Stimulated activated naive CD8-positive, alpha-beta T cell treated with anti-CD3 and anti-CD28 coated beads, Interleukin-15, amount 100 ng/mL, for 72 hours (primary cell): Measurements from ENCODE around the gene SLIT3.
"Not testable (repeated sequence)": the region's sequence is repeated elsewhere in the genome, so short reads cannot be mapped to it uniquely, and the experiment has no call there.

Experiments used
- ATAC-seq: fragments of 150-1000 bp; cut with Tn5 transposase; 2 replicates; pipeline ENCODE4 v1.10.0; 2021; ENCODE audit warnings: mild to moderate bottlenecking, moderate library complexity
- DNase-seq, 2 donors: peaks; one replicate each; pipeline ENCODE4 v3.0.0; 2021 to 2022
- H3K27ac Mint-ChIP-seq, 2 donors: one replicate each; pipeline ENCODE4 v1.8.0; 2022; ENCODE audit warnings: mild to moderate bottlenecking in 2 of 2, mixed read lengths in 2 of 2, moderate library complexity in 2 of 2
- H3K27me3 Mint-ChIP-seq: one replicate; pipeline ENCODE4 v1.8.0; 2022; ENCODE audit warnings: mixed read lengths
- H3K4me1 Mint-ChIP-seq: one replicate; pipeline ENCODE4 v1.8.0; 2022; ENCODE audit warnings: mild to moderate bottlenecking, mixed read lengths
- H3K4me3 Mint-ChIP-seq, 2 donors: one replicate each; pipeline ENCODE4 v1.8.0; 2022; ENCODE audit warnings: mild to moderate bottlenecking in 2 of 2, mixed read lengths in 2 of 2, moderate library complexity in 1 of 2
- H3K9me3 Mint-ChIP-seq, 2 donors: one replicate each; pipeline ENCODE4 v1.8.0; 2022; ENCODE audit warnings: mixed read lengths in 2 of 2

SLIT3 gene

DNA sequence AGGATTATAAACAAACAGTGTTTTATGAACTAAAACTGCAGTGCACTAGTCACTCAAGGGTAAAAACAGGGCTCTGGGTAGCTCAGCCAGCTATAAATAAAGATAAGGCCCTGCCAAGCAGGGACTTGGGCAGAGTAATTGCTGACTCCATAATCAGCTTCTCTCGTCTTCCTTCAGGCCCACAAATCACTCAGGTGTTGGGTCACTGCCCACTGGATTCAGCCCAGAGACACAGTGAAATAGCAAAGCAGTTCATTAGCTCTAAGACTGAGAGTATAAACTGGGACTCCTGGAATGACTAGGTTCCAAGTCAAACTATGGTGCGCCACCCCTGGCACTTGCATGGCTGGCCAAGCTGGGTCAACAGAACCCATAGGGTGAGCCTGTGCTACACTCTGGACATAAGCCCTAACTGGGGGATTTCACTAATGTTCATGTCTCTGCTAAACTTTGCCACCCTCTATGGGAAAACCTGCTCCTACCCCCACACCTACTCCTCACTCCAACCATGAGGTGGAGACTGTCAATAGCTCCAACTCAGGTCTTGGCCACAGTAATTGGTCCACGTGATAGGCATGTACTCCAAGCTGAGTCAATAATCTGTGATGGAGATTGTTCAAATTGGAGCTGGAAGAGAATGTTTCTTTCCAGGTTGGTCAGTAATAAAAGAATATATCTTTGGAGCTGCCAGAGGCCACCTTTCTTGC lies 158.5 kb downstream of the SLIT3 start:
- ATAC-seq, result no peak
- Mint-ChIP-seq H3K4me3 (no peak overlapping the region), H3K27me3 (no peaks in the 10 kb centered on the region)

DNA sequence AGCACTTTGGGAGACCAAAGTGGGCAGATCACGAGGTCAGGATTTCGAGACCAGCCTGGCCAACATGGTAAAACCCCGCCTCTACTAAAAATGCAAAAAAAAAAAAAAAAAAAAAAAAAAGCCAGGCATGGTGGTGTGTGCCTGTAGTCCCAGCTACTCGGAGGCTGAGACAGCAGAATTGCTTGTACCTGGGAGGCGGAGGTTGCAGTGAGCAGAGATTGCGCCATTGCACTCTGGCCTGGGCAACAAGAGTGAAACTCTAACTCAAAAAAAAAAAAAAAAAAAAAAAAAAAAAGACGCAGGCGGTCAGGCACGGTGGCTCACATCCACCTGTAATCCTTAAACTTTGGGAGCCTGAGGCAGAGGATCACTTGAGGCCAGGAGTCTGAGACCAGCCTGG lies 160.7 kb downstream of the SLIT3 start:
- not testable (repeated sequence) for ATAC-seq, H3K27me3 Mint-ChIP-seq, H3K9me3 Mint-ChIP-seq, DNase-seq, H3K27ac Mint-ChIP-seq, H3K4me3 Mint-ChIP-seq, H3K4me1 Mint-ChIP-seq

More for the DNA sequence above, 158.5 kb downstream of the SLIT3 start:
- Mint-ChIP-seq H3K4me1 (no peaks in the 10 kb centered on the region), H3K27ac (no peak overlapping the region), H3K9me3 (peaks cover 0 to 6% of the 10 kb centered on the region in 2 donors)
- no peak for DNase-seq

GRCh38 chr5:169139480-169140050 lies 161.4 kb downstream of the SLIT3 start:
- H3K27ac Mint-ChIP-seq, result no peak overlapping the region
- ATAC-seq, result no peak
- no peak overlapping the region for H3K4me3 Mint-ChIP-seq
- H3K9me3 Mint-ChIP-seq, result peaks cover 0 to 6% of the 10 kb centered on the region in 2 donors
- no peak for DNase-seq
- H3K4me1 Mint-ChIP-seq, result no peaks in the 10 kb centered on the region
- H3K27me3 Mint-ChIP-seq, result no peaks in the 10 kb centered on the region

DNA sequence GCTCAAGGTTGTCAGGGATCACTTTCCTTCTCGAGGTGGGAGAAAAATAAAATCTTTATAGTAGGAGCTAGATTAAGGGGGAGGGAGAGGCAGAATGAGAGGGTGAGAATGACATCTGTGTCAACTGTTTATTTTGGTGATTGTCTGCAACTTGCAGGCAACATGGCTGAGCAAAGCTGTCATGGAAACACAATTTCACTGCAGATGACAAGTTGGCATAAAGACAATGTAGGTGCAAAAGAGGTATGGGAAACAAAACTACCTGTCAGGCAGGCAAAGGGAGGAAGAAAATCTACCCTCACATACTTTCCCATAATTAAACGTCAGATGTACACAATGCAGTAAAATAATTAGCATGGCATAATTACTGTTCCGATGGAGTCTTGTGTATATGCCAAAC lies 167.4 kb downstream of the SLIT3 start:
- Mint-ChIP-seq H3K27ac (no peak overlapping the region), H3K4me3 (no peak overlapping the region), H3K9me3 (peaks cover 0 to 5% of the 10 kb centered on the region in 2 donors), H3K4me1 (no peaks in the 10 kb centered on the region), H3K27me3 (no peaks in the 10 kb centered on the region)
- ATAC-seq (no peak), DNase-seq (no peak)

- ATAC-seq (no peak), DNase-seq (no peak)
- Mint-ChIP-seq H3K27ac (no peak overlapping the region), H3K4me3 (no peak overlapping the region), H3K4me1 (no peaks in the 10 kb centered on the region), H3K9me3 (peaks cover 0 to 5% of the 10 kb centered on the region in 2 donors), H3K27me3 (no peaks in the 10 kb centered on the region)
Observed at GRCh38 chr5:169132302-169132660, 168.7 kb downstream of the SLIT3 start.

DNA sequence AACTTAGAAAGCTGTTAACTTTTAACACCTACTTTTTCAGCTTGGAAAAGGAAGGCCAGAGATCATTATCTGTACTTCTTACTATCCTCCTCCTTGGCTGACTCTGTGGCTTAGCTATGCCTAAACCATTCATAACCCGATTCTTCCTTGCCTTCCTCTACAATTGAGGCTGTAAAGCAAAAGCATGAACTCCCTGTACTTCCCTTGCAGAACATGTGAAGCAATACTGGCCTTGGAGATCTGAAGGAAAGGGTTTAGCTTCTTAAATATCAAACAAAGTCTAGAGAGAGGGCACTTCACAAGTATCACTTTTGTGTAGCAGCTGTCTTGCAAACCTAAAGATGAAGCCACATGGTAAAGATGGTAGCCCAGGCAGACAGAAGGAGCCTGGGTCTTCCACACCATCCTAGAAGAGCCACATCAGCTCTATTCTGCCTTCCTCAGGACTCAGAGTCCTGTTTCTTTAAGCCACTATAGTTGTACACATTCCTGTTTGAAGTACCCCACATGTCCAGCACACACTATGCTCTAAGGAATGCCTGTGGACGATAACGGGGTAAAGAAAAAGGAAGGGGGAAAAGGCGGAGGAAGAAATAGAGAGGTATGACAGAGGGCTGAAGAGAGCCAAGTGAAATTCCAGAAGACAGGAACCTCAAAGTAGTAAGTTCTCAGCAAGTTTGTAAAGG lies 169.2 kb downstream of the SLIT3 start:
- Mint-ChIP-seq H3K9me3 (peaks cover 0 to 5% of the 10 kb centered on the region in 2 donors), H3K27ac (no peak overlapping the region), H3K4me3 (no peak overlapping the region), H3K4me1 (no peaks in the 10 kb centered on the region), H3K27me3 (no peaks in the 10 kb centered on the region)
- ATAC-seq (no peak), DNase-seq (no peak)

DNA sequence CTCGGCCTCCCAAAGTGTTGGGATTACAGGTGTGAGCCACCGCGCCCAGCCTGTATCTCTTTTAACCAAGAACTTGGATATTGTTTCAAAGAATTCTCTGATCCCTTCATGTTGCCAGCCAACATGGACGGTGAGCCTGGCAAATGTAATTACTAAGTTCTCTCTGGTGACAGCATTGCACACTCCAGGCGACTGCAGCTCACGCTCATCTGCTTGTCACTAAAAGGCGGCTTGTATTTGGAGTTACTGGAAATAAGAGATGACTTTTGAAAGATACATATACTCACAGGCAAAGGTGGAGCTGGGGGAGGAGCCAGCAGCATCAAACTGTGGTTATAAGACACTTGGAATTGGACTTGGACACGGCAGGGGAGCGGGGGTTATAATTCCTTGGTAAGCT lies 172.3 kb downstream of the SLIT3 start:
- Mint-ChIP-seq H3K4me3 (no peak overlapping the region), H3K4me1 (no peaks in the 10 kb centered on the region), H3K9me3 (peaks cover 0 to 5% of the 10 kb centered on the region in 2 donors), H3K27ac (no peak overlapping the region), H3K27me3 (no peaks in the 10 kb centered on the region)
- DNase-seq, result no peak
- no peak for ATAC-seq

DNA sequence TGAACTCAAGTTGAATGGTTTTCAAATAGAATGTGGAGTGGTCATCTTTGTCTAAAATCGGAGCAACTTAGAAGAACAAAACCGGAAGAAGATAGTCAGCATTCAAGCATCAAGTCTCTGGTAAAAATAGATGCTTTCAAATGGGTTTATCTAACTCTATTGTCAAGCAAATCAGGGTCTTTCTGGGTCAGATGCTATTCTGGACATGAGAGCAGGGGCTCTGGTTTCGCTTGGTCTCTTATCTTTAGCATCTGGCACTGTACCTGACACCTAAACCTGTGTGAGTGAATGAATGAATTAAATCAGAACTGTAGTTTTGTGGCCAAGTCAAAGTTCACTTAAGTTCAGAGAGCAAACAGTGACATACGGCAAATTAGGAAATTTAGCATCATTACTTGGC lies 173.5 kb downstream of the SLIT3 start:
- Mint-ChIP-seq H3K4me1 (no peaks in the 10 kb centered on the region), H3K9me3 (no peaks in the 10 kb centered on the region), H3K4me3 (no peak overlapping the region), H3K27ac (no peak overlapping the region), H3K27me3 (no peaks in the 10 kb centered on the region)
- DNase-seq (no peak), ATAC-seq (no peak)

DNA sequence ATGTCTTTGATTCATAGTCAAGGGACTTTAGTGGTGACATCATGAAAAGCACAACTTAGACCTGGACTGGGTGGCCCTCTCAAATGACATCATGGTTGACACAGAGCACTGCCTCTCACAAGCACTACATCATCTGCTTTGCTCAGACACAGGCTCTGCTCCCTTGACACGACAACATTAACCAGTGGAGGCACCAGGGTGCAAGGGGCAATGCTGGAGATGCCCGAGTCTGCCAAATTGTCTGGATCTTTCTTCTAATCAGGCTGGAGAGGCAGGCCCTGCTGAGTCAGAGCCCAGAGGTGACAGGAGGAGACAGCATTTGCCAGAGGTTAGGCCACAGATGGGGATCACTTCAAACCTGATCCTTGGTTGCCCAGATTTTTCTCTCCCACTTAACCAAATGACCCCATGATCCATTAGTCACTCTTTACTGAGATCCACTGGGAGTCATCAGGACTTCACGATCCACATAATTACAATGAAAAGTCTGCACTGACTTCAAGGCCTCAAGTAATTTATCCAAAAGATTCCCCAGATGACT lies 174.4 kb downstream of the SLIT3 start:
- ATAC-seq, result no peak
- no peak for DNase-seq
- Mint-ChIP-seq H3K9me3 (no peaks in the 10 kb centered on the region), H3K4me3 (no peak overlapping the region), H3K27ac (no peak overlapping the region), H3K4me1 (no peaks in the 10 kb centered on the region), H3K27me3 (no peaks in the 10 kb centered on the region)

GRCh38 chr5:169125571-169125970 lies 175.4 kb downstream of the SLIT3 start:
- Mint-ChIP-seq H3K27me3 (no peaks in the 10 kb centered on the region), H3K9me3 (no peaks in the 10 kb centered on the region), H3K27ac (no peak overlapping the region), H3K4me3 (no peak overlapping the region), H3K4me1 (no peaks in the 10 kb centered on the region)
- ATAC-seq, result no peak
- DNase-seq, result no peak

GRCh38 chr5:169122951-169123350 lies 178.0 kb downstream of the SLIT3 start:
- no peak for DNase-seq
- no peak for ATAC-seq
- no peak overlapping the region for H3K4me3 Mint-ChIP-seq

DNA sequence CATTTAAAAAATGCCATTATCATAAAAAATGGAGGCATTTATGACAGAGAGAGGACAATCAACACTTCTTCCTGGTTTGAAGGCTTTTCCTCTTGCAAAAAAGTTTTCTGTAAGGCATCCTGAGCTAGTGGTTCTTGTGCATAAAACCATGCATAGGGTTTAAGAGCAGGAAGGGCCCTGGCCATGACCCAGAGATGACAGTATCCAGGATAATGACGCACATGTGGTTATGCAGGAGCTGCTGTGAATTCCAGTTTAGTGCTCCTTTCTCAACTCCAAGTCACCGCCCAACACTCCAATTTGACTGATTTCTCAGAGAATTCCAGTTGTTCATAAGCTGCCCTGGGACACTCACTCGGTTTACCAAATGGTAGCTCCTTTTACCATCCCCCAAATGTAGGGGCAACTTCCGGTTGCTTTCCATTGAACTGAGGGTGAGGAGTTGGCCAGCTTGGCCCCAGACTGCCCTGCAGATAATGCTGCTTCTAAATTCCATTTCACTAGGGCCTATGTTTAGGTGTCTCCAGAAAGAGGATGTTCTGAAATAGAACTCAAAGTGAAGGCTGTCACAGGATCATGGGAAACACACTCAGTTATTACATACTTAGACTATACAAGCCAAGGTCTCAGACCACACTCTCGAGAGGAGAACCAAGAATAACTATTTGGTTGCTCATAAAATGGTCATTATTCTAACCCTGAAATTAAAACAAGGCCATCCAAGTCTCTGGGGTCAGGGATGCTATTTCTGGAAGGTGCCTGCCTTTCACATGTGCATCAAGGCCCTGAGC lies 179.1 kb downstream of the SLIT3 start:
- Mint-ChIP-seq H3K9me3 (no peaks in the 10 kb centered on the region), H3K4me1 (no peaks in the 10 kb centered on the region), H3K4me3 (no peak overlapping the region), H3K27me3 (no peaks in the 10 kb centered on the region), H3K27ac (no peak overlapping the region)
- DNase-seq (no peak), ATAC-seq (no peak)

More at GRCh38 chr5:169122951-169123350, 178.0 kb downstream of the SLIT3 start:
- no peaks in the 10 kb centered on the region for H3K9me3 Mint-ChIP-seq
- H3K27me3 Mint-ChIP-seq, result no peaks in the 10 kb centered on the region
- H3K27ac Mint-ChIP-seq, result no peak overlapping the region
- H3K4me1 Mint-ChIP-seq, result no peaks in the 10 kb centered on the region

GRCh38 chr5:169119288-169120048 lies 181.5 kb downstream of the SLIT3 start:
- ATAC-seq (no peak), DNase-seq (no peak)
- no peaks in the 10 kb centered on the region for H3K27me3 Mint-ChIP-seq
- no peak overlapping the region for H3K27ac Mint-ChIP-seq
- H3K4me1 Mint-ChIP-seq, result no peaks in the 10 kb centered on the region
- H3K4me3 Mint-ChIP-seq, result no peak overlapping the region
- no peaks in the 10 kb centered on the region for H3K9me3 Mint-ChIP-seq

GRCh38 chr5:169116961-169117461 lies 183.9 kb downstream of the SLIT3 start:
- Mint-ChIP-seq H3K4me3 (no peak overlapping the region), H3K9me3 (no peaks in the 10 kb centered on the region), H3K4me1 (no peaks in the 10 kb centered on the region), H3K27me3 (no peaks in the 10 kb centered on the region), H3K27ac (no peak overlapping the region)
- no peak for ATAC-seq
- DNase-seq, result no peak
